T-helper 2 cell treated with Interferon-gamma antibody and Interleukin-4, amounts not matched to agents 5 μg/mL and 100 μg/mL, for 36 hours (primary cell): ENCODE results near the gene AMHR2.

Experiments
- DNase-seq: peaks from one replicate; pipeline ENCODE4 v3.0.0; 2021; ENCODE audit warnings: low spot score
- H3K27ac Mint-ChIP-seq: one replicate; pipeline ENCODE4 v1.8.0; 2021; ENCODE audit warnings: mild to moderate bottlenecking, mixed read lengths
- H3K27me3 Mint-ChIP-seq: one replicate; pipeline ENCODE4 v1.8.0; 2021; ENCODE audit warnings: low read depth, mixed read lengths
- H3K36me3 Mint-ChIP-seq: one replicate; pipeline ENCODE4 v1.8.0; 2021; ENCODE audit warnings: low read depth, mixed read lengths
- H3K4me1 Mint-ChIP-seq: one replicate; pipeline ENCODE4 v1.8.0; 2021; ENCODE audit warnings: low read depth, mixed read lengths
- H3K4me3 Mint-ChIP-seq: one replicate; pipeline ENCODE4 v1.8.0; 2022; ENCODE audit warnings: mild to moderate bottlenecking, moderate library complexity, mixed read lengths
- H3K9me3 Mint-ChIP-seq: one replicate; pipeline ENCODE4 v1.8.0; 2021; ENCODE audit warnings: mixed read lengths

AMHR2 gene

DNA sequence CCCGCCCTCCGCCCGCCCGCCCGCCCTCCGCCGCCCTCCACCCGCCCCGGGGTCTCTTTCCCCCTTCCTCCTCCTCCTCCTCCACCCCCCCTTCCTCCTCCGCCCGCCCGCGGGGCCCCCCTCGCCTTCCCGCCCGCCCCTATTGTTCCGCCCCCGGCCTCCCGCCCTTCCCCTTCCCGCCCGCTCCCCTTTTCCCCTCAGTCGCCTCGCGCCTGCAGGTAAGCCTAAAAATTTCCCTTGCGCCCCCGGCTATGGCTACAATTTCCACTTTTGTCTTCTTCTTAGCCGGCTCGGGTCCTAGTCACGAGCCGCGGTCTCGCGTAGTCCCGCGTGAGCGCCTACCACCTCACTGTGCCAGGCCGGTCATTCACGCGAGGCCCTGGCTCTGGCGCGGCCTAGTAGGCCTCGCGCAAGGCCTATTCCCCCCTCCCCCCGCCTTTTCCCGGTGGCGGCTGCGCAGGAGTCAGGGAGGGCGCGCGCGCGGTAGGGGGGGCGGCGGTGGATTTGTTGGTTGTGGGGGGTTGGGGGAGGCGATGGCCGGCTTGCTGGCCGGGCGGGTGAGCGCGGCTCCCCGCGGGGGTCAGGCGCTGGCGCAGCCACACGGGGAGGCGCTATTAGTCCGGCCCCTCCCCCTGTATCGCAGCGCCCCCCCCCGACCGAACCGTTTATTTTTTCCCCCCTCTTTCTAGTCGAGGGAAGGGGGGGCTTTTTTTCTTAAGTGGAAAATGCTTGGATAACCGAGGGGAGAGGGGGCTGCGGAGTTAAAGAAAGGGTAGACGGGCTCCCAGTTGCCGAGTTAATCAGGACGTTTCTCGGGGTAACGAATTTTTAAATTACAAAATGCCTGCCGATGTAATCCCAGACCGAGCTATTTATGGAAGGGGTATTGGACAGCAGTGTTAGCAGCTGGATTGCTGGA is 28.8 kb downstream of the AMHR2 start:
- Mint-ChIP-seq H3K4me1 (peaks cover 27% of the 10 kb centered on the region), H3K9me3 (no peaks in the 10 kb centered on the region), H3K27ac (peak overlapping the region; percentile 100), H3K36me3 (peaks cover 54% of the 10 kb centered on the region), H3K27me3 (no peaks in the 10 kb centered on the region), H3K4me3 (peak overlapping the region; percentile 97)
- DNase-seq, result peak; percentile 66

- H3K36me3 Mint-ChIP-seq, result peaks cover 59% of the 10 kb centered on the region
Measured at GRCh38 chr12:53453953-53454640, 30.4 kb downstream of the AMHR2 start.

DNA sequence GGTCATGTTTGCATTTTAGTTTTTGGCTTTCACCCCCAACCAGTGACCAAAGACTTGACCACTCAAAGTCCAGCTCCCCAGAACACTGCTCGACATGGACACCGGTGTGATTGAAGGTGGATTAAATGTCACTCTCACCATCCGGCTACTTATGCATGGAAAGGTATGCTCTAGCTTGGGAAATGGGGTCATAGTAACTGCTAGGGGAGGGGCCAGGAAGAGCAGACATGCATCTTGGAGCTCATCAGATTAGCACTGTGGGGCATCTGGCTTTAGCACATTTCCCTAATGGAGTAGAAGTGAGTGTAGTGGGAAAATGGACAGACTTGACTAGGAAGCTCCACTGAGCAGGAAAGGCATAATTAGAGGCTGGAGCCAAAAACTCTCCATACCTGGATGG is 31.1 kb downstream of the AMHR2 start:
- H3K4me1 Mint-ChIP-seq, result peaks cover 25% of the 10 kb centered on the region
- DNase-seq, result no peak
- no peaks in the 10 kb centered on the region for H3K27me3 Mint-ChIP-seq
- H3K36me3 Mint-ChIP-seq, result peaks cover 63% of the 10 kb centered on the region
- H3K9me3 Mint-ChIP-seq, result no peaks in the 10 kb centered on the region
- H3K4me3 Mint-ChIP-seq, result peak overlapping the region; percentile 97
- peak overlapping the region; percentile 21 for H3K27ac Mint-ChIP-seq

More at GRCh38 chr12:53453953-53454640, 30.4 kb downstream of the AMHR2 start:
- Mint-ChIP-seq H3K4me1 (peaks cover 25% of the 10 kb centered on the region), H3K27ac (peak overlapping the region; percentile 17), H3K9me3 (no peaks in the 10 kb centered on the region), H3K4me3 (peak overlapping the region; percentile 97), H3K27me3 (no peaks in the 10 kb centered on the region)
- no peak for DNase-seq

- Mint-ChIP-seq H3K27ac (no peak overlapping the region), H3K4me1 (peaks cover 27% of the 10 kb centered on the region), H3K4me3 (no peak overlapping the region), H3K36me3 (peaks cover 80% of the 10 kb centered on the region), H3K27me3 (no peaks in the 10 kb centered on the region), H3K9me3 (no peaks in the 10 kb centered on the region)
- no peak for DNase-seq
Measured at GRCh38 chr12:53456654-53457366, 33.2 kb downstream of the AMHR2 start.

GRCh38 chr12:53459097-53459496 is 35.4 kb downstream of the AMHR2 start:
- H3K4me3 Mint-ChIP-seq, result no peak overlapping the region
- H3K4me1 Mint-ChIP-seq, result peaks cover 29% of the 10 kb centered on the region
- DNase-seq, result no peak
- no peak overlapping the region for H3K27ac Mint-ChIP-seq
- peaks cover 87% of the 10 kb centered on the region for H3K36me3 Mint-ChIP-seq
- no peaks in the 10 kb centered on the region for H3K27me3 Mint-ChIP-seq
- no peaks in the 10 kb centered on the region for H3K9me3 Mint-ChIP-seq

GRCh38 chr12:53461059-53461458 is 37.4 kb downstream of the AMHR2 start:
- Mint-ChIP-seq H3K4me1 (peaks cover 19% of the 10 kb centered on the region), H3K9me3 (no peaks in the 10 kb centered on the region), H3K27ac (no peak overlapping the region), H3K27me3 (no peaks in the 10 kb centered on the region), H3K4me3 (no peak overlapping the region), H3K36me3 (peaks cover 84% of the 10 kb centered on the region)
- DNase-seq, result no peak

DNA sequence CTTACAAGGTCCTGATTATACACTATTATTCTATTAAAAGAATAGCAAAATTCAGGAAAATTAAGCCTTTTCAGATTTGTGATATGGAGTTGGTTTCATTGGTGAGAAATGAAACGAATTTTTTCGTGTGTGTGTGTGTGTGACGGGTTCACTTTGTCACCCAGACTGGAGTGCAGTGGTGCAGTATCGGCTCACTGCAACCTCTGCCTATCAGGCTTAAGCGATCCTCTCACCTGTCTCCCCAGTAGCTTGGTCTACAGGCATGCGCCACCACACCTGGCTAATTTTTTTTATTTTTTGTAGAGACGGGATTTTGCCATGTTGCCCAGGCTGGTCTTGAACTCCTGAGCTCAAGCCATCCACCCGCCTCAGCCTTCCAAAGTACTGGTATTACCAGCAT is 37.9 kb downstream of the AMHR2 start:
- H3K36me3 Mint-ChIP-seq, result peaks cover 87% of the 10 kb centered on the region

GRCh38 chr12:53462935-53463334 is 39.3 kb downstream of the AMHR2 start:
- Mint-ChIP-seq H3K27ac (no peak overlapping the region), H3K36me3 (peaks cover 92% of the 10 kb centered on the region), H3K27me3 (no peaks in the 10 kb centered on the region), H3K4me1 (peaks cover 23% of the 10 kb centered on the region), H3K4me3 (no peak overlapping the region), H3K9me3 (no peaks in the 10 kb centered on the region)
- DNase-seq, result no peak

More for the DNA sequence above, 37.9 kb downstream of the AMHR2 start:
- Mint-ChIP-seq H3K27ac (no peak overlapping the region), H3K27me3 (no peaks in the 10 kb centered on the region), H3K9me3 (no peaks in the 10 kb centered on the region), H3K4me1 (peaks cover 19% of the 10 kb centered on the region), H3K4me3 (no peak overlapping the region)
- DNase-seq, result no peak

- H3K27me3 Mint-ChIP-seq, result no peaks in the 10 kb centered on the region
- H3K4me1 Mint-ChIP-seq, result peaks cover 23% of the 10 kb centered on the region
- no peak overlapping the region for H3K27ac Mint-ChIP-seq
- DNase-seq, result no peak
- no peaks in the 10 kb centered on the region for H3K9me3 Mint-ChIP-seq
- H3K36me3 Mint-ChIP-seq, result peaks cover 90% of the 10 kb centered on the region
- no peak overlapping the region for H3K4me3 Mint-ChIP-seq
Measured at GRCh38 chr12:53463802-53464560, 40.3 kb downstream of the AMHR2 start.

GRCh38 chr12:53464685-53465418 is 41.2 kb downstream of the AMHR2 start:
- peaks cover 23% of the 10 kb centered on the region for H3K4me1 Mint-ChIP-seq
- H3K36me3 Mint-ChIP-seq, result peaks cover 83% of the 10 kb centered on the region

DNA sequence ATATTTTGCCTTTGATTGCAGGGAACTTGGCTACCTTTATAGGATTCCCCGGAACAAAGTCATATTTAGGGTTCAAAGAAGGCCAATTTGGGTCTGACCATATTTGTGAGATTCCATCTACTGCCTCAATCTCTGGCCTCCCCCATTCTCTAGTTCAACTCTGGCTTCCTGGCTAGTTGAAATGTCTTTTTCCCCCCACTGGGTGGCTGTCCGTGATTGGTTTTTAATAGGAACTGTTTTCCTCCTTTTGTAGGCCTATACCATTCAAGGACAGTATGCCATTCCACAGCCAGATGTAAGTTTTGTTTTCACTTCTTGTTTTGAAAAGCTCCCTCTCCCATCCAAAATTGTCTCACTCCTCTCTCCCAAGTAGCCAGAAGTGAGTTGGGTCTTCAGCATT is 42.0 kb downstream of the AMHR2 start:
- no peaks in the 10 kb centered on the region for H3K9me3 Mint-ChIP-seq
- no peaks in the 10 kb centered on the region for H3K27me3 Mint-ChIP-seq
- peaks cover 79% of the 10 kb centered on the region for H3K36me3 Mint-ChIP-seq
- H3K4me1 Mint-ChIP-seq, result peaks cover 20% of the 10 kb centered on the region
- no peak for DNase-seq
- no peak overlapping the region for H3K4me3 Mint-ChIP-seq
- H3K27ac Mint-ChIP-seq, result no peak overlapping the region

More at GRCh38 chr12:53464685-53465418, 41.2 kb downstream of the AMHR2 start:
- DNase-seq, result no peak
- Mint-ChIP-seq H3K4me3 (no peak overlapping the region), H3K27ac (no peak overlapping the region), H3K9me3 (no peaks in the 10 kb centered on the region), H3K27me3 (no peaks in the 10 kb centered on the region)

GRCh38 chr12:53466640-53467039 is 43.0 kb downstream of the AMHR2 start:
- peaks cover 21% of the 10 kb centered on the region for H3K4me1 Mint-ChIP-seq
- H3K27ac Mint-ChIP-seq, result no peak overlapping the region
- no peak for DNase-seq
- no peaks in the 10 kb centered on the region for H3K27me3 Mint-ChIP-seq
- H3K9me3 Mint-ChIP-seq, result no peaks in the 10 kb centered on the region
- no peak overlapping the region for H3K4me3 Mint-ChIP-seq
- H3K36me3 Mint-ChIP-seq, result peaks cover 79% of the 10 kb centered on the region

DNA sequence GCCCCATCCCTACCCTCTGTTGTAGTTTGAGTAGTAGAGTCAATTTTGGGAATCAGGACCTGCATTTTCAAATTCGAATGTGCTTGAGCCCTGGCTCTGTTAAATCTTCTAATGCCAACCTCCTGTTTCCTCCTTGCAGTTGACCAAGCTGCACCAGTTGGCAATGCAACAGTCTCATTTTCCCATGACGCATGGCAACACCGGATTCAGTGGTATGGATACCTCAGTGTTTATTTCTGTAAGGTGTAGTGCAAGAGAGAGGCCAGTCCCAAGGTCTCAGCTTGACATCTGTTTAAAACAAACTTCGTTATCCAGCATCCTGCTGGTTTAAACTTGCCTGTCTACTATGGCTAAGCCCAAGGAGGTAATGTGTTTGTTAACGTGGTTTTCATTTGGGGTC is 43.4 kb downstream of the AMHR2 start:
- Mint-ChIP-seq H3K27ac (no peak overlapping the region), H3K36me3 (peaks cover 79% of the 10 kb centered on the region), H3K9me3 (no peaks in the 10 kb centered on the region), H3K27me3 (no peaks in the 10 kb centered on the region), H3K4me3 (no peak overlapping the region), H3K4me1 (peaks cover 25% of the 10 kb centered on the region)
- no peak for DNase-seq
